Breast epithelium (tissue), 3 donors: ENCODE results near the gene NATD1.

Experiments
- CTCF ChIP-seq, 3 donors: fragments of 450-650 bp; IDR thresholded peaks; one replicate each; pipeline ENCODE4 v1.5.1; 2016 to 2017; ENCODE audit warnings: antibody characterized with exemption in 3 of 3, mild to moderate bottlenecking in 3 of 3, moderate library complexity in 3 of 3
- POLR2A ChIP-seq: fragments of 450-650 bp; IDR thresholded peaks from one replicate; pipeline ENCODE4 v1.6.1; 2016; ENCODE audit warnings: antibody characterized with exemption, mild to moderate bottlenecking, moderate library complexity

GRCh38 chr17:21210411-21211076 is 42.7 kb downstream of the NATD1 start:
- TF ChIP-seq CTCF (IDR thresholded peaks at IDR 0.05) (no peak), POLR2A (no peak)
